NT2/D1 (cell line): ENCODE results near the gene FOXP1.

Source experiments
- SUZ12 ChIP-seq: IDR thresholded peaks from 2 replicates; pipeline ENCODE4 v1.6.1; 2011; ENCODE audit not compliant: insufficient read length, insufficient read depth; ENCODE audit errors: extremely low read depth
- YY1 ChIP-seq: IDR thresholded peaks from 2 replicates; pipeline ENCODE4 v1.6.1; 2011; ENCODE audit not compliant: insufficient read length, insufficient read depth

DNA sequence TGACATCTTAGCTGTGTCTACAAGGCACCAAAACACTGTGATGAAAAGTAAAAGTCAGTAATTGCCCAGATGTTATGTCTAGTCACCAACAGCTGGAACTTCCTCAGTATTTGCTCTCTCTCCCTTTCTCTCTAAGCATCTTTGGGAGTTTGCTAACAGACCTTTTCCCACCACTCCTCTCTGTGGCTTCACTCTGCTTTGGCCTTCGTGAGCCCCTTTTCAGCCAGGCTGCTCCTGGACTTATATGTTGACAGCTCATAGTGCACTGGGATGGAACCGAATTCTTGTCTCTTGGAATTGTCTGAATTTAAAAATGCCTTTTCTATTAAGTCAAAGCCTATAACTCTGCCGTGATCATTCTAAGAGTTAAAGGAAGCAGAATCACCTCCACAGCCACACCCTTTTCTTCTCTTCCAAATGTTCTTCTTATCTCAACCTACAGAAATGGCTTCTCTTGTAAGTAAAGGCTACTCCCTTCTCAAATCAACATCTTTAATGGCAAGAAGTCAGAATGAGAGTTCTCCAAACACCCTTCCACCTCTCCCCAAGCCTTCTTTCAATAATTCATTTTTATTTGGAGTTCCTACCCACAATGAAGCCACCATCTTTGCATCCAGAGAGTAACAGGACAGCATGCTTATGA lies 17.2 kb upstream of the FOXP1 start:
- no peak for TF ChIP-seq YY1
- no peak for TF ChIP-seq SUZ12
